ENCODE data around the gene CHST6. TPM values are rescaled to one million over a fixed set of nuclear protein-coding genes. Genes with fewer than 3 reads are reported as not detected.
A peak's percentile ranks its signal among the peaks of the same experiment; 100 is the strongest.
"Not testable (repeated sequence)": the region's sequence is repeated elsewhere in the genome, so short reads cannot be mapped to it uniquely, and the experiment has no call there.

CHST6 gene
- total RNA-seq, 1 donor from 2014 or later = 1.4 TPM

DNA sequence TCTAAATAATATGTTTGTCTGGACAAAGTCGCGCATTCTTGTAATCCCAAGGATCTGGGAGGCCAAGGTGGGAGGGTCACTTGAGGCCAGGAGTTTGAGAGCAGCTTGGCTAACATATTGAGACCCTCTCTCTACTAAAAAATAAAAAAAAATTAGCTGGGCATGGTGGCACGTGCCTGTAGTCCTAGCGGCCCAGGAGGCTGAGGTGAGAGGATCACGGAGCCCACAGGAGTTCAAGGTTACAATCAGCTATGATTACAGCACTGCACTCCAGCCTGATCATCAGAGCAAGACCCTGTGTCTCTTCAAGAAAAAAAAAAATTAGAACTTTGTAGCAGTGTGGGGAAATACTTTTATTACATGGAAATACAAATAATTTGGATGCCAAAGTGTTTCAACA lies 6.1 kb upstream of the CHST6 start:
- TF ChIP-seq, protein P1, sequence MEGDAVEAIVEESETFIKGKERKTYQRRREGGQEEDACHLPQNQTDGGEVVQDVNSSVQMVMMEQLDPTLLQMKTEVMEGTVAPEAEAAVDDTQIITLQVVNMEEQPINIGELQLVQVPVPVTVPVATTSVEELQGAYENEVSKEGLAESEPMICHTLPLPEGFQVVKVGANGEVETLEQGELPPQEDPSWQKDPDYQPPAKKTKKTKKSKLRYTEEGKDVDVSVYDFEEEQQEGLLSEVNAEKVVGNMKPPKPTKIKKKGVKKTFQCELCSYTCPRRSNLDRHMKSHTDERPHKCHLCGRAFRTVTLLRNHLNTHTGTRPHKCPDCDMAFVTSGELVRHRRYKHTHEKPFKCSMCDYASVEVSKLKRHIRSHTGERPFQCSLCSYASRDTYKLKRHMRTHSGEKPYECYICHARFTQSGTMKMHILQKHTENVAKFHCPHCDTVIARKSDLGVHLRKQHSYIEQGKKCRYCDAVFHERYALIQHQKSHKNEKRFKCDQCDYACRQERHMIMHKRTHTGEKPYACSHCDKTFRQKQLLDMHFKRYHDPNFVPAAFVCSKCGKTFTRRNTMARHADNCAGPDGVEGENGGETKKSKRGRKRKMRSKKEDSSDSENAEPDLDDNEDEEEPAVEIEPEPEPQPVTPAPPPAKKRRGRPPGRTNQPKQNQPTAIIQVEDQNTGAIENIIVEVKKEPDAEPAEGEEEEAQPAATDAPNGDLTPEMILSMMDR (IDR thresholded peaks at IDR 0.05; ENCODE audit: borderline replicate concordance) = no peak
- no peak for DNase-seq
- Histone ChIP-seq H3K27me3 (ENCODE audit: low read depth) (no peaks in the 10 kb centered on the region), H3K4me3 (no peak overlapping the region), H3K9me3 (replicated peaks) (no peaks in the 10 kb centered on the region), H3K36me3 (no peaks in the 10 kb centered on the region), H3K27ac (replicated peaks) (peak overlapping the region; percentile 60), H3K4me1 (peaks cover 25% of the 10 kb centered on the region)
- intact Hi-C loops (cut with micrococcal nuclease) = no loop called here

GRCh38 chr16:75498605-75499322 lies 3.5 kb upstream of the CHST6 start:
- H3K9me3 ChIP-seq (replicated peaks); H3K4me3 ChIP-seq; H3K36me3 ChIP-seq; intact Hi-C loops (cut with micrococcal nuclease): not testable (repeated sequence)
- H3K4me1 ChIP-seq = peaks cover 35% of the 10 kb centered on the region
- H3K27me3 ChIP-seq (ENCODE audit: low read depth) = peaks cover 16% of the 10 kb centered on the region
- H3K27ac ChIP-seq (replicated peaks) = peak overlapping the region; percentile 81
- DNase-seq = peak; percentile 77

GRCh38 chr16:75497558-75497957 lies 2.3 kb upstream of the CHST6 start:
- Histone ChIP-seq H3K27me3 (ENCODE audit: low read depth) (peaks cover 25% of the 10 kb centered on the region), H3K4me1 (peaks cover 35% of the 10 kb centered on the region), H3K27ac (replicated peaks) (no peak overlapping the region), H3K9me3 (replicated peaks) (no peaks in the 10 kb centered on the region), H3K4me3 (no peak overlapping the region), H3K36me3 (no peaks in the 10 kb centered on the region)
- no peak for DNase-seq
- TF ChIP-seq, protein P1 (IDR thresholded peaks at IDR 0.05; ENCODE audit: borderline replicate concordance) = no peak
- intact Hi-C loops (cut with micrococcal nuclease) = no loop called here

GRCh38 chr16:75494661-75495075 lies 573 bp downstream of the CHST6 start:
- H3K27me3 ChIP-seq (ENCODE audit: low read depth) = peaks cover 33% of the 10 kb centered on the region
- H3K36me3 ChIP-seq = no peaks in the 10 kb centered on the region
- DNase-seq = no peak
- H3K4me3 ChIP-seq = peak overlapping the region; percentile 63
- peaks cover 23% of the 10 kb centered on the region for H3K4me1 ChIP-seq
- no peak overlapping the region for H3K27ac ChIP-seq (replicated peaks)
- intact Hi-C loops (cut with micrococcal nuclease) = no loop called here
- no peaks in the 10 kb centered on the region for H3K9me3 ChIP-seq (replicated peaks)
- TF ChIP-seq, protein P1 (IDR thresholded peaks at IDR 0.05; ENCODE audit: borderline replicate concordance) = no peak

DNA sequence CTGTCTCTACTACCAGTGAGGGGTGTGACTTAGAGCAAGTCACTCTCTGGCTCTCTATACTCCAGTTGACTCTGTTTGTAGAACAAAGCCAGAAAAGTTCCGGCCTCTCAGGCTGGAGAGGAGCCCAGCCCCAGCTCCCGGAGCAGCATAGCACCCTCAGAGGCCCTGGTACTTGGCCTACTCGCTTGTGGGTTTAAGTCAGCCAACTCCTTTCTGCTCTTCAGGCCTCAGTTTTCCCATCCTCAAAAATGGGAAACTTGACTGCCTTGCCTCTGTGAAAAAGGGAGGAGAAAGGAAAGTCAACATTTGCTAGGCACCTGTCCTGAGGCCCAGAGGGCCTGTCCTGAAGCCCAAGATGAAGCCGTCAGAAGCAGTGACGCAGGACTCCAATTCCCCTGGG lies 1.1 kb downstream of the CHST6 start:
- no peak overlapping the region for H3K27ac ChIP-seq (replicated peaks)
- intact Hi-C loops (cut with micrococcal nuclease) = no loop called here
- H3K4me3 ChIP-seq = peak overlapping the region; percentile 63
- H3K4me1 ChIP-seq = peaks cover 19% of the 10 kb centered on the region
- H3K27me3 ChIP-seq (ENCODE audit: low read depth) = peaks cover 33% of the 10 kb centered on the region
- TF ChIP-seq, protein P1 (IDR thresholded peaks at IDR 0.05; ENCODE audit: borderline replicate concordance) = no peak
- H3K36me3 ChIP-seq = no peaks in the 10 kb centered on the region
- DNase-seq = no peak
- no peaks in the 10 kb centered on the region for H3K9me3 ChIP-seq (replicated peaks)

GRCh38 chr16:75491876-75492275 lies 3.4 kb downstream of the CHST6 start:
- no peak overlapping the region for H3K27ac ChIP-seq (replicated peaks)
- intact Hi-C loops (cut with micrococcal nuclease) = no loop called here

More at GRCh38 chr16:75491876-75492275, 3.4 kb downstream of the CHST6 start:
- Histone ChIP-seq H3K4me3 (no peak overlapping the region), H3K9me3 (replicated peaks) (no peaks in the 10 kb centered on the region), H3K4me1 (peaks cover 14% of the 10 kb centered on the region), H3K27me3 (ENCODE audit: low read depth) (peaks cover 33% of the 10 kb centered on the region), H3K36me3 (no peaks in the 10 kb centered on the region)
- TF ChIP-seq, protein P1 (IDR thresholded peaks at IDR 0.05; ENCODE audit: borderline replicate concordance) = no peak
- DNase-seq = no peak
